ENCODE results near the gene SMCO3.

Gene SMCO3

DNA sequence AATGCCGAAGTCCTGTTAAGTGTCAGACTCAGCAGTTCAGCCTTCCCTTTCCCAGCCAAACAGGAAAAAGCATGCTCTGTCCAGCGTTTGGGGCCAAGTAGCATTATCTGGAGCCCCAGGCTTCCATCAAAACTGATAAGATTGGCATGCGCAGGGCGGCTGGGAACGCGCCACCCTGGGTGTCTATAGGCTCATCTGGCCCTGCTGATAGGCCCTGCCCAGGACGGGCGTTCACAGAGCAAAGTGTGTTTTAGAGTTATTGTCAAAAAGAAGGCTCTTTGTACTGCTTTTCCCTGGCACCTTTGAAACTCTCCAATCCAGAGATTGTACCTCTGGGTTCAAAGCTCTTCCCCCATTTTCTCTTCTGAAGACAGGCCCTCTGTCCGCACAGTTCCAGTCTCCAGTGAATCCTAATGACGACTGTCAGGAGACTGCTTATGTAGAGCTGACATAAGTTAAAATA, 29.5 kb upstream of the SMCO3 start, which contains the start of gene ART4:
Gene ART4, minus strand, starts transcription at position 102 of the 463 bp plus-strand sequence. CDS start 413 bp downstream, outside the sequence.
- ChIA-PET CTCF (interaction anchor here (1.2 to 7.4 kb wide), 4 partner anchors 11 to 378 kb away, joined by 3 to 85 read pairs (median 4); partner anchors contain the start of gene RERG), POLR2A (no interaction called here)
- TF ChIP-seq, protein P1, sequence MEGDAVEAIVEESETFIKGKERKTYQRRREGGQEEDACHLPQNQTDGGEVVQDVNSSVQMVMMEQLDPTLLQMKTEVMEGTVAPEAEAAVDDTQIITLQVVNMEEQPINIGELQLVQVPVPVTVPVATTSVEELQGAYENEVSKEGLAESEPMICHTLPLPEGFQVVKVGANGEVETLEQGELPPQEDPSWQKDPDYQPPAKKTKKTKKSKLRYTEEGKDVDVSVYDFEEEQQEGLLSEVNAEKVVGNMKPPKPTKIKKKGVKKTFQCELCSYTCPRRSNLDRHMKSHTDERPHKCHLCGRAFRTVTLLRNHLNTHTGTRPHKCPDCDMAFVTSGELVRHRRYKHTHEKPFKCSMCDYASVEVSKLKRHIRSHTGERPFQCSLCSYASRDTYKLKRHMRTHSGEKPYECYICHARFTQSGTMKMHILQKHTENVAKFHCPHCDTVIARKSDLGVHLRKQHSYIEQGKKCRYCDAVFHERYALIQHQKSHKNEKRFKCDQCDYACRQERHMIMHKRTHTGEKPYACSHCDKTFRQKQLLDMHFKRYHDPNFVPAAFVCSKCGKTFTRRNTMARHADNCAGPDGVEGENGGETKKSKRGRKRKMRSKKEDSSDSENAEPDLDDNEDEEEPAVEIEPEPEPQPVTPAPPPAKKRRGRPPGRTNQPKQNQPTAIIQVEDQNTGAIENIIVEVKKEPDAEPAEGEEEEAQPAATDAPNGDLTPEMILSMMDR (IDR thresholded peaks at IDR 0.05; ENCODE audit: control extremely low read depth, extremely low read depth, low read depth, missing control alignments) = no peak

DNA sequence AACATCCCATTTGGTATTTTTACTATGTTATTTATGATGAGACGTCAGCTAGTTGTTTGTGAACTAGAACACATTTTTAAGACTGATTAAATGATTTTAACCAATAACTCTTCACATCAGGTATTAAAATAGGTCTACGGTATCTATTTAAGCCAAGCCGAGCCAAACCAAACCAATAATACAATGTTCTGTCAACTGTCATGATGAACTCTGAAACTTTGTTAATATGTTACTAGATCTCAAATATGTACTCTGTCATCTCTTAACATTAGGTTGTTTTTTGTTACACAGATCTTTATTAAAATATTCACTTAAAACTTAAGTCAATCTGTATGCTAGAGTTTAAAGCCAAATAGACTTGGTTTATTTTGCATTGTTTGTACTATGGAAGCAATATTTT, 28.3 kb upstream of the SMCO3 start:
- DNase-seq (ENCODE audit: extremely low spot score) = no peak

More for the DNA sequence above, 29.5 kb upstream of the SMCO3 start, which contains the start of gene ART4:
- no peak for DNase-seq (ENCODE audit: extremely low spot score)

DNA sequence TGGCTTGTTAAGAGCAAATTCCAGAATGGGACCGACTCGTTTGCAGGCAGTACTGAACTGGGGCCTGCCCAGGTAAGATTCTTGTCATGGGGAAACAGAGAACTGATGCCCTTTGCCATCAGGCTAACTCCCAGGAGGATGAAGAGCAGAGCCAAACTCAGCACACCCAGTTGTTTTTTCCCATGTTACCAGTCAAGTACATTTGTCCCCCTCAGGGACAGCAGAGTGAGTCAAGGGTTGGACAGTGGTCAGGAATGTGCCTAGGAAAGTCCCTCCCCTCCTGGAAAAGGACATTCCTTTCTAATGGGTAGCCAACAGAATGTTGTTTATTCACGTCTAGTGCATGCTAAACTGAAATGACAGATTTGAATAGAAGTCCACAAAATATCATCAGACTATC, 27.8 kb upstream of the SMCO3 start:
- CTCF ChIA-PET = no interaction called here
- TF ChIP-seq, protein P1 (IDR thresholded peaks at IDR 0.05; ENCODE audit: control extremely low read depth, extremely low read depth, low read depth, missing control alignments) = no peak
- POLR2A ChIA-PET = no interaction called here
- DNase-seq (ENCODE audit: extremely low spot score) = no peak

More for the DNA sequence above, 28.3 kb upstream of the SMCO3 start:
- ChIA-PET POLR2A (no interaction called here), CTCF (interaction anchor here (7.4 kb wide), 1 partner anchor 154 kb away, joined by 85 read pairs; no protein-coding TSS in a partner anchor)
- TF ChIP-seq, protein P1 (IDR thresholded peaks at IDR 0.05; ENCODE audit: control extremely low read depth, extremely low read depth, low read depth, missing control alignments) = no peak

DNA sequence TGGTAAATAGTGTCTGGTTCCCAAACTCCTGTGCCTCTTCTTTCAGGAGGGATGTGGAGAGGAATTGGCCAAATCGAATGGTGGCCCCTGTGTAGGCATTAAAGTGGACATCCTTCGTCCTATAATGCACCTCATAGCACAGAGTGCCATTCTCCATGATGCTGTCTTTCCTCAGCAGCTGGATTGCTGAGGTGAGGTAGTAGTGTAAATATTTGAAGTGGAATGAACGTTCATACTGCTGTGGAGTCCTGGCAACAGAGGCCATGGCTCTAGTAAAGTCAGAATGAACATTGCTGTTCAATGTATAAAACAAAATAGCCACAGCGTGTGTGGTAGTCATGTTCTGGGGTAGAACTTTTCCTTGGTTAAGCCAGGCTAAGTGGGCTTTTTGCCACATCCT, 26.6 kb upstream of the SMCO3 start:
- ChIA-PET CTCF (interaction anchor here (1.0 to 1.2 kb wide), 2 partner anchors 155 to 157 kb away, joined by 3 to 4 read pairs; no protein-coding TSS in a partner anchor), POLR2A (no interaction called here)
- no peak for DNase-seq (ENCODE audit: extremely low spot score)
- TF ChIP-seq, protein P1 (IDR thresholded peaks at IDR 0.05; ENCODE audit: control extremely low read depth, extremely low read depth, low read depth, missing control alignments) = no peak

DNA sequence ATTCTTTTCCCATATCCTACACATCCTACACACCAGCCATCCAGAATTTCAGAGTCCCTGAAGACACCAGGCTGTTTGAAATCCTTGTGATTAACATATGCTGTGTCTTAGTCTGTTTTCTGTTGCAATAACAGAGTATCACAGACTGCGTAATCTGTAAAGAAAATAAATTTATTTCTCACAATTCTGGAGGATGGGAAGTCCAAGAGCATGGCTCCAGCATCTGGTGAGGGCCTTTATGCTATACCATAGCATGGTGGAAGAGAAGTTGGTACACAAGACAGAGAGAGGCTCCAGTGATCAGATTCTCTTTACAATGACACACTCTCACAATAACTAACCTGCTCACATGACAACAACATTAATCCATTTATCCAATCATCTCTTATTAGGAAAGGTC, 25.3 kb upstream of the SMCO3 start:
- TF ChIP-seq, protein P1 (IDR thresholded peaks at IDR 0.05; ENCODE audit: control extremely low read depth, extremely low read depth, low read depth, missing control alignments) = no peak
- no peak for DNase-seq (ENCODE audit: extremely low spot score)
- CTCF ChIA-PET = no interaction called here
- POLR2A ChIA-PET = no interaction called here

DNA sequence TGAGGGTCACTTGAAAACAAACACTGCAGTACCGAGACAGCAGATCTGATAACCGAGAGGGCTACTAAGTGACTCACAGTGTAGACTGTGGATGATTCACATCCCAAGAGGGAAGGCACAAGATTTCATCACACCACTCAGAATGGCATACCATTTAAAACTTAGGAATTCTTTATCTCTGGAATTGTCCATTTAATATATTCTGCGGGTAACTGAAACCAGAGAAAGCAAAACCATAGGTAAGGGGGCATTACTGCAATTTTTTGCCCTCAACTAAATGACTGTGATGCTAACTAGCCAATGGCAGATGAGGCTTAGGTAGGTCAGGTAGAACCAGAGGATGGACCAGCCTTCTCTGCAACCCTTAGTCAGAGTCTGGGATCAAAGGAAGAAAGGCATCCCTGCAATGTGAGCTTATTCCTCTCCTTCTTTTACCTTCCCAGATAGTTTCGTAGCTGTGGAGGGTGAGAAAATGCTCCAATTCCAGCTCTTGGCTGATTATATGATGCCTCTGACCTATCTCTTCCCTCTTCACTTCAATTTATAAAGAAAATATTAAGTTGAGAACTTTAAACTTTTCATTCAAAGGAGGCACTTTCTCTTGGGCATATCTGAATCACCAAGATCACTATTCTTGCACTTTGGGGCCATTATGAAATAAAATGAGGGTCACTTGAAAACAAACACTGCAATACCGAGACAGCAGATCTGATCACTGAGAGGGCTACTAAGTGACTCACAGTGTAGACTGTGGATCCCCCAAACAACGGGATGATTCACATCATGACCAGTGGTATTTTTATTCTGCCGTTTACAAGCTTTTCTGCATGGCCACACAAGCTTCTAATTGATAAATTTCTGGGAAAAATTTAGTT, 22.6 kb upstream of the SMCO3 start:
- ChIA-PET CTCF (interaction anchor here (0.7 to 1.5 kb wide), 6 partner anchors 9 to 160 kb away, joined by 3 to 5 read pairs (median 4); no protein-coding TSS in a partner anchor), POLR2A (no interaction called here)
- TF ChIP-seq, protein P1 (IDR thresholded peaks at IDR 0.05; ENCODE audit: control extremely low read depth, extremely low read depth, low read depth, missing control alignments) = no peak
- no peak for DNase-seq (ENCODE audit: extremely low spot score)
